T-helper 2 cell treated with Interferon-gamma antibody and Interleukin-4, amounts not matched to agents 100 ng/mL and 5 ng/mL, for 36 hours (primary cell): ENCODE measurements around the gene IL31RA. TPM values are rescaled to one million over a fixed set of nuclear protein-coding genes. Genes with fewer than 3 reads are reported as not detected.
"Not testable (repeated sequence)": the region's sequence is repeated elsewhere in the genome, so short reads cannot be mapped to it uniquely, and the experiment has no call there.

Experiments used
- intact Hi-C: fragments of 100-400 bp; cut with micrococcal nuclease; formaldehyde crosslinking; loops from one replicate; pipeline ENCODE4 v1.15.1; 2023
- total RNA-seq: library from RNA; stranded (reverse); gene quantifications from 2 replicates; pipeline ENCODE4 v1.2.3, GENCODE V29; 2022

Gene IL31RA
- total RNA-seq, 1 donor from 2014 or later, result 0.14 TPM

GRCh38 chr5:55923865-55924500 is 72.8 kb downstream of the IL31RA start:
- intact Hi-C loops, result loop anchor here (5.0 to 10.0 kb wide), 2 partner anchors 212 to 579 kb away; partner anchors contain the start of gene SLC38A9

- intact Hi-C loops, result loop anchor here (5.0 to 10.0 kb wide), 2 partner anchors 212 to 580 kb away; partner anchors contain the start of gene SLC38A9
Measured at GRCh38 chr5:55924744-55925143, 73.6 kb downstream of the IL31RA start.

DNA sequence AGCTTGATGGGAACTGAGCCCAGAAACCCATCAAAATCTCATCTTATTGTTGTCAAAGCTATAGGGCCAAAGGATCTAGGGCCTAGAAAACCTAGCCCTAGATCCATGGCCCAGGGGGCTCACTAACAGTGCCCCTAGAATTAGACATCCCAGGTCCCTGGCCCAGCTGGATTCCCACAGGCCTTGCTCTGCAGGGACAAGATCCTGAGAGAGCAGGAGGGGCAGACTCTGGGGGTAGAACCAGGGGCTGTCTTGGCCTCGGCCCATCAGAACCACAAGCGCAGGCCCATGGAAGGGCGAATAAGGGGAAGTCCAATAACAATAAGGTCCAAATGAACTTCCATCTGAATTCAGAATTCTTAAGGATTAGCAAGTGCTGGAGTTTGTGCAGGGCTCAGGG is 74.0 kb downstream of the IL31RA start:
- intact Hi-C loops, result loop anchor here (10.0 kb wide), 1 partner anchor 580 kb away; no protein-coding TSS in a partner anchor

GRCh38 chr5:55925712-55926111 is 74.6 kb downstream of the IL31RA start:
- intact Hi-C loops, result loop anchor here (10.0 kb wide), 1 partner anchor 581 kb away; no protein-coding TSS in a partner anchor

- intact Hi-C loops, result loop anchor here (10.0 kb wide), 1 partner anchor 582 kb away; no protein-coding TSS in a partner anchor
Measured at GRCh38 chr5:55926476-55926875, 75.3 kb downstream of the IL31RA start.

GRCh38 chr5:55927861-55928655 is 76.9 kb downstream of the IL31RA start:
- intact Hi-C loops, result loop anchor here (10.0 kb wide), 1 partner anchor 583 kb away; no protein-coding TSS in a partner anchor

GRCh38 chr5:55929020-55929799 is 78.1 kb downstream of the IL31RA start:
- intact Hi-C loops, result loop anchor here (10.0 kb wide), 1 partner anchor 584 kb away; no protein-coding TSS in a partner anchor

DNA sequence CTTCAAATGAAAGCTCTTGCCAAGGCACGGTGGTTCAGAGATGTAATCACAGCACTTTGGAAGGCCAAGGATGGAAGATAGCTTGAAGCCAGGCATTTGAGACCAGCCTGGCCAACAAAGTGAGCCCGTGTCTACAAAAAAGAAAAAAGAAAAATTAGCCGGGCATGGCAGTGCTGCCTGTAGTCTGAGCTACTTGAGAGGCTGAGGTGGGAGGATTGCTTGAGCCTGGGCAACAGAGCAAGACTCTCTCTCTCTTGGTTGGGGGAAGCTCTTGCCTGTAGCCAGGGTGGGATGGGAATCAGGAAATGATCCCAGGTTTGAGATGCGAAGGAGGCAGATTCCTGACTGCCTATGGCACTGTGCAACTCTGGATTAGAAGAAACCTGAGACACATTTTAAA is 81.5 kb downstream of the IL31RA start:
- intact Hi-C loops, result no loop called here

DNA sequence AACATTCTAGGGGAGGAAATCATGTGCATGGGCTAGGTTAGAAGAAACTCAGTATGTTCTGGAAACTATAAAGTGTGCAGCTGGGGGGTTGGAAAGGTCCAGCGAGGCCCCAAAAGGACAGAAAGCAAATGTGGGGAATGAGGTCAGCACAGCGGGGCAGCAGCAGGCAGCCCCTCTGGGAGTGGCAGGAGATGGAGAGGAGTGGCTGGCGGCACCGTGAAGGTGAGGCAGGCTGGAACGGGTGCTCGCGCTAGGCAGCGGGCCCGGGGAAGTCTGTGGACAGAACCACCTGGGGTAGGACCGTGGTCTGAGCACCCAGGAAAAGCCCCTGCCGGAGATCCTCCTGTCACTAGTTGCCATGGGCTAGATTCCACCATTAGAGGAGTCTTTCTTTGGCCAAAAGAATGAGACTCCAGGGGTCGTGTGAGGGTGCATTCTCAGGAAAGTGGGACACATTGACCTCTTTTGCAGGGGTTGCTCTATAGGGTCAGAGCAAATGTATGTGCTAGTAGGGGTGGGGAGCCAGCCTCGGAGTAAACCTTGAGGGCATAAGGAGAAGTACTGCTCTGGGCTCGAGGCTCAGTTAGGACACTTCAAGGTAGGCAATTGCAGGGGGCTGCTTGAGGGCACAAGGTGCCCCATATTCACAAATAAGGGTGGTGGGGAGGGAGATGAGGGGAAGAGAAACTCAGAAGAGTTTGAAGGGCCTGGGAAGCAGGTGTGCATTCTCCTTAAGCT is 82.4 kb downstream of the IL31RA start:
- intact Hi-C loops, result no loop called here

GRCh38 chr5:55934115-55934613 is 83.0 kb downstream of the IL31RA start:
- intact Hi-C loops, result no loop called here

GRCh38 chr5:55934720-55935119 is 83.6 kb downstream of the IL31RA start:
- intact Hi-C loops, result no loop called here

DNA sequence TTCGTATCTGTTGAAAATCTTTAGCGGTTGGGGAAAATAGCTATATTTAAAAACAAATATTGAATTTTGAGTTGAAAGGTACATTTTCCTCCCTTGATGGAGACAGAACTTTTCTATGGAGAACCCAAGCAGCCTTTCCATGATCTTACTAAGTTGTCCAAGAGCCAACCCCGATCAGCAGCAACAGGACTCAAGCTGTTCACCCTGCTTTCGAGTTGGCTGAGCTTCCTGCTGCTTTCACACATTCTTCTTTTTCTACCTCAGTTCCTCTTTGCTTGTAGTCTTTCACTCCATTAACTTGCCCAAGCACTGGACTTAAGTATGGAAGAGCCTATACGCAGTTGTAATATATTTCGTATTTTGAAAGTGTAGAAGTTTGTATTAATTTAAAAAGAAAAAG is 84.2 kb downstream of the IL31RA start:
- intact Hi-C loops, result no loop called here

- intact Hi-C loops, result loop anchor here (1.0 kb wide), 1 partner anchor 265 kb away; no protein-coding TSS in a partner anchor
Measured at GRCh38 chr5:55936100-55936693, 85.0 kb downstream of the IL31RA start.

GRCh38 chr5:55937598-55937997 is 86.4 kb downstream of the IL31RA start:
- intact Hi-C loops, result not testable (repeated sequence)

DNA sequence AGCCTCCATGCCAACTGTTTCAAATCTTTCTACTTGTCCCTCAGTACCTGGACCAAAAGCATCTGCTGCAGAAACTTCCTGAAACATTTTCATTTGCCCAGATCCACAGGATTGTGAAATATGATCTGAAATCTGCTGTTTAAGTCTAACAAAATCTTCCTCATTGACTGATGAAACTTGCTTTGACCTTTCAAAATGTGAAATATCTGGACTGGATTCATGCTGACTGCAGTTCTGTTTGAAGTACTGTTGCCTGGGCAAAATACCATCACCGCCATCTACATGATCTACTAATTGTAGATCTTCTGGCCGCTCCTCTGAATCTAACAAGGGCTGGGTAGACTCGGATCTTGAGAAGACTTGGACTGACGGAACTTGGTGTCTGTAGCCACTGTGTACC is 90.0 kb downstream of the IL31RA start:
- intact Hi-C loops, result not testable (repeated sequence)

GRCh38 chr5:55959208-55959607 is 108.1 kb downstream of the IL31RA start:
- intact Hi-C loops, result no loop called here

GRCh38 chr5:55960779-55961178 is 109.6 kb downstream of the IL31RA start:
- intact Hi-C loops, result no loop called here

DNA sequence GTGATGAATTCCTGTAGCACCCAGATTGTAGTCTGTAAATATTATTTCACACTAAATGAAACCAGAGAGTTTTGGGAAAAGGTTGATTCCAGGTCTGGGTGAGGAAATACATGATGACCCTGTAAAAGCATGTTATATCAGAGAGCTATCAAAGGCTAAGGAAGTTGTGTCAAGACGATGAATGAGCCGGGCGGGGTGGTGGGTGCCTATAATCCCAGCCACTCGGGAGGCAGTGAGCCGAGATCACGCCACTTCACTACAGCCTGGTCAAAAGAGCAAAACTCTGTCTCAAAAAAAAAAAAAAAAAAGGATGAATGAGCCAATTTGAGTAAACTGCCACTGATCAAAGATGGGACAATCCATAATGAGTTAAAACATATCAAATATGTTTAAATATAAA is 114.4 kb downstream of the IL31RA start:
- intact Hi-C loops, result no loop called here

DNA sequence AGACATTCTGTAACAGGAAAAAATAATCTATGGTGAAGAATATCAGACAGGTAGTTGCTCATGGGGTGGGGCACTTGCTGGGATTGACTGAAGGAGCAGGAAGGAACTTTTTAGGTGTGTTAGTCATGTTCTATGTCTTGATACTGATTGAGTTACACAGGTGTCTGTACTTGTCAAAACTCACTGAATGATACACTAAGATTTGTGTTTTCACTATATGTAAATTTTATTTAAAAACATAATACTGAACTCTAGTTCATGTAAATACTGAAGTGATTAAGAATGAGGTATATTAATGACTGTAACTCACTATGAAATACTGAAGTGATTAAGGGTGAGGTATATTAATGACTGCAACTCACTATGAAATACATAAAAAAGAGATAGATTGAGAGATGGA is 115.1 kb downstream of the IL31RA start:
- intact Hi-C loops, result no loop called here

DNA sequence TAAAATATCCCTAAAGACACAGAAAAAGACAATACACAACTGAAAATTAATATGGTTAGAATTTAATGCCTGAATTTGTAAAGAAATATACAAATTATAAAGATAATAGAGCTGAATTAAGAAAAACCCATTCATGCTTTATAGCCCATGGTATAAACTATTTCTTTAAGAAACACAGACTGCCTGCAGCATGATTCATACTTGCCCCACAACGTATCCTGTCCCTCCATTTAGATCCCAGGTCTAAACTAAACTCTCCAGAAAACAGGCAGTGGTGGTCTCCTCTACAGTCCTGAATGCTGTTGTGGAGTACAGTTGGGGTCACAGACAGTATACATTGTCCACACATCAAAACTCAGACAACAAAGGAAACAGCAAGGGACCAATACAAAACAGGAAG is 118.8 kb downstream of the IL31RA start:
- intact Hi-C loops, result no loop called here
